ENCODE data around the gene AUP1.

The AUP1 gene

DNA sequence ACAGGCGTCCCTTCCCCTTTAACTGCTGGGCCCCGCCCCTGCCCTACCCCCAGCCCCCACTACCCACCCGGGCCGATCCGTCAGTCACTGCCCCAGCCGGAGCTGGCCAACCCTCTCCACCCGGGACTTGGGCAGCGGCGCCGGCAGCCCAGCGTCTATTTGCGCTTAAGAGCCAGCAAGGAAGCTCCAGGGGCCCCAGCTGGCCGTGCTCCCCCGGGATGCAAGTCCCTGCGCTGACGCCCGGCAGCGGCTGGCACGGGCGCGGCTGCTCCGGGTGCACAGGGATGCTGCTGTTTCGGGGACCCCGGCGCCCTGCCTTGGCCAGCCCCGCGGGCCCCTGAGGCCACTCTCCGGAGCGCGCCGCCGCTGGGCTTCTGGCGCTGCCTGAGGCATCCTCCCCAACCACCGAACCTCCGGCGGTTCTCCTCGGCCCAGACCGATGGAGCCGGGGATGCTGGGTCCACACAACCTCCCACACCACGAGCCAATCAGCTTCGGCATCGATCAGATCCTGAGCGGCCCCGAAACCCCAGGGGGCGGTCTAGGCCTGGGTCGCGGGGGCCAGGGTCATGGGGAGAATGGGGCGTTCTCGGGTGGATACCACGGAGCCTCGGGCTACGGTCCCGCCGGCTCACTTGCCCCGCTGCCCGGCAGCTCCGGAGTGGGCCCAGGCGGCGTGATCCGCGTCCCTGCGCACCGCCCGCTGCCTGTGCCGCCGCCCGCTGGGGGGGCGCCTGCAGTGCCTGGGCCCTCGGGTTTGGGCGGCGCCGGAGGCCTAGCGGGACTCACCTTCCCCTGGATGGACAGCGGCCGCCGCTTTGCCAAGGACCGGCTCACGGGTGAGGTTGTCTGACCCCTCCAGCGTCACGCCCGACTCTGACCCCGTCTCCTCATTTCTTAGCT is 14.9 kb downstream of the AUP1 start, which contains the start of gene TLX2:
TSS of gene TLX2 (plus strand) at position 83 of the 903 bp plus-strand sequence. CDS start at position 440, 357 bp downstream.
- DNase-seq (ENCODE audit: low read depth in 1 of 2, low spot score in 1 of 2) = no peak

DNA sequence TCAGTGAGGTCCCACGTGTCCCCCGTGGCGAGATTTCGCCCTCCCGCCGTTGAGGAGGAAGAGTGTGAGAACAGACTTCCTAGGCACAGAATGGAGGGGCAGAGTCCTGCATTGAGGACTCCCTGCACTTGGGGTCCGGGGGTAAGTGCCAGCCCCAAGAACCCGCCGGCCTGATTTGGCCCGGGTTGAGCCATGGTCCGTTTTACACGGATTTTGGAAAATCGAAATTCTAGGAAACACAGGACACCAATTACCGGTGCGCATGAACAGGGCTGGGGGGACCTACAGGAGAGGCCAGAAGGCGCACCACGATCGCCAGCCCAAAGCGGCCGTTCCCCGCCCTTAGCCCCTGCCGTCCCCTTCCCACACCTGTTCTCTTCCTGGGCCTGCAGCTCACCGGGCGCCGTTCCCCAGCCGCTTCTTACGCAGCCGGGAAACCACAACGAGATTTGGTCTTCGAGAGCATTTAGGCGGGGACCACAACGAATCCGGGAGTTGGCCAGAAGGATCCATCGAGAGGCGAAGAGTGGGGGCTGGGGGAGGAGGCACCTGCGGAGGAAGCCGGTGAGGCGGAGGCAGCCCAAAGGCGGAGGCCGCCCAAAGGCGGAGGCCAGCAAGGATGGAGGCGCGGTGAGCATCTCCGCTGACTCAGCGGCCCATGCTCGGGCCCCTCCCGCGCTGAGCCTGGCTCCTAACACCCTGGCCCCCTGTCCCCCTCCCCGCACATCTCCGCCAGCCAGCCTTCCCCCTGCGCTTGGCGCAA is 15.7 kb downstream of the AUP1 start:
- no peak for DNase-seq (ENCODE audit: low read depth in 1 of 2, low spot score in 1 of 2)

DNA sequence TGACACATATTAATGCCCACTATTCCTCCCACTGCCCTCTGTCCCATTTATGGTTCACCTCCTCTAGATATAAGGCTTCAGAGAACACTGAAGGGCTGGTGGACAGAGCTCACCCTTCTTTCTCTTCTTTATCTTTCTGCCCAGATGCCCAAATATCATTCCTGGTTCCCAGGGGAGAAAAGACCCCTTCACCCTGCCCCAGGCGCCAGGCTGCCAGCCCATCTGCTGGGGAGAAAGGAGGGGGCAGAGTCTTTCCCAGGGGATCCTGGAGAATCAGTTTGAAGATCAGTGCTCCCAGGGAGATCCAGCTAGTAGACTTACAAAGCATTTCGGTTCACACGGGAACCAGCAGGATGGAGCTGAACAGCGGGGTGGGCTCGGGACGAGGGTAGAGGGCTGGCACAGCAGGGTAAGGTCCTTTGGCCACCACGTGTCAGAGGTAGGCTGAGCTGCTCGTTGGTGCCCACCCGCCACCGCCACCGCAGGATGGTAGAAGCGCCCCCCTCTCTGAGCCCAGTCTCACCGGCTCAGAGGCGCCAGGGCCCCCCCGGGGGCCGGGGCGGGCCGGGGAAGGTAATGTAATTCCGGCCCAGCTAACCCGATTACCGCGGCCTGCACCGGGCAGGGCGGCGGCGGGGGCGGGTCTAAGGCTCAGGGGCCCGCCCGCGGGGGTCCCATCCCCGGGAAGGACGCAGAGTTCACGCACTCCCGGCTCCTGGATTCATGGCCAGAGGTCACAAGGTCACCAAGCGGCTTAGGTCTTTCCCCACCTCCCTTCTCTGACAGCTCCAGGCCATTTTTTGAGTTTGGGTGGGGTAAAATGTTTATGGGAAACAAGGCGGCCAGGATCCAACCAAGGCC is 16.5 kb downstream of the AUP1 start:
- DNase-seq (ENCODE audit: low read depth in 1 of 2, low spot score in 1 of 2) = no peak

DNA sequence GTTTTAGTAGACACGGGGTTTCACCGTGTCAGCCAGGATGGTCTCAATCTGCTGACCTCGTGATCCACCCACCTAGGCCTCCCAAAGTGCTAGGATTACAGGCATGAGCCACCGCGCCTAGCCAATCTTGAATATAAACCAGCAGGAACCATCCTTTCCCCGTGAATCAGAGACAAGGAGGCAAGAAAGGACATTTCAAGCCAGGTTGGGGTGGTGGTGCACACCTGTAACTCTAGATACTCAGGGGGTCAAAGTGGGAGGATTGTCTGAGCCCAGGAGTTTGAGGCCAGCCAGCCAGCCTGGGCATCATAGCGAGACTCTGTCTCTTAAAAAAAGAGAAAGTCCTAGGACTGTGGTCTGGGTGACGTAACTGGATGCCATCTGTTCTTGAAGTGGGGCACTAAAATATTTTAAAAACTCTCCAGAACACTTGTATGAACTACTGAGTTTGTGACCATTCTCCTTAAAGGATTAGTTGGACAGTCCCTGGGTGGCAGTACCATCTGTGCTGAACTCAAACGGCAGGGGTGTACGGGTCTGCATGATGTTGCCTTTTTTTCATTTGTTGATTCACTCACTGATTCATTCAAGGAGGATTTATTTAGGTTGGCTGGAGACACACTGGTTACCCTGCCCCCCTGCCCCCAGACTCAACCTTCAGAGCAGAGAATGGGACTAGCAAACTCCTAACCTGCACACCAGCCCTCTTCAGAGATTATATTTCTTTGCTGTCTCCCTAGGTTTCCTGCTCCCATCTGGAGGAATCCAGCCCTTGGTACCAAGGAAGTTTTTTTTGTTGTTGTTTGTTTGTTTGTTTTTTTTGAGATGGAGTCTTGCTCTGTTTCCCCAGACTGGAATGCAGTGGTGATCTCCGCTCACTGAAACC is 18.2 kb downstream of the AUP1 start:
- no peak for DNase-seq (ENCODE audit: low read depth in 1 of 2, low spot score in 1 of 2)

DNA sequence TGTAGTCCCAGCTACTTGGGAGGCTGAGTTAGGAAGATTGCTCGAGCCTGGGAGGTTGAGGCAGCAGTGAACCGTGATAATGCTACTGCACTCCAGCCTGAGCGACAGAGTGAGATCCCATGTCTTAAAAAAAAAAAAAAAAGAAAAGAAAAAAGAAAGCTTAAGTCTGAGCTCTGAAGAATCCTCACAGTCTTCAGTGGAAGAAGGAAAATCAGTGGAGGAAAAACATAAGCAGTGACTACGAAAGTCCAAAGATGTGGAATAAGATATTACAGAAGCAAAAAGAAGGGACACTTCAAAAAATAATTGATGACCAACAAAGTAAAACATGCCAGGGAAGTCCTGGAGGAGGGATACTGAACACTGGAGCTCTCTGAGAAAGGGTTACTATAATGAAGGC is 19.2 kb downstream of the AUP1 start:
- no peak for DNase-seq (ENCODE audit: low read depth in 1 of 2, low spot score in 1 of 2)

DNA sequence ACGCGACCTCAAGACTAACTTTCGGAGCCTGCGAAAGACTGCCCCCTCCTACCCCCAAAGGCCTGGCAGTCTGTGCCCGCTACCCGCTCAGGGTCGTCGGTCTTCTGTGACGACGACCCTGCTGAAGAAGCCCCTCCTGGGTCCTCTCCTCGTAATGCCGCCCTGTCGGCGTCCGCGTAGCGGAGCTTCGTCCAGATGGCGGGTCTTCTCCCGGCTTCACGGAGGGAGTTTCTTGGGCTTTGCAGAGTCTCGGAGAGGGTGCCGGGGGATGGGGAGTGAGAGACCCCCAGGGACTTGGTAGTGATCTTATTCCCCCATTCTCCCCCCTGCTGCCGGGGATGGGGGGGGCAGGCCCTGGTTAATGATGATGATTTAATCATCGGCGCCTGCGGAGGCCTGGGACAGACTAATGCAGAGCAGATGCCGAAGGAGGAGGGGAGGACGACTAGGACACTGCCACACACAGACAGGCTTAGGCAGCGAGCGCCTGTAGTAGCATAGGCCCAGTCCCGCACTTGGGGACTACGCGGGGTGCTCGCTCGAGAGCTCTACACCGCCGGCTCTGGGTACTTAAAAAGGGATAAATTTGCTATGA is 21.5 kb downstream of the AUP1 start:
- no peak for DNase-seq (ENCODE audit: low read depth in 1 of 2, low spot score in 1 of 2)

DNA sequence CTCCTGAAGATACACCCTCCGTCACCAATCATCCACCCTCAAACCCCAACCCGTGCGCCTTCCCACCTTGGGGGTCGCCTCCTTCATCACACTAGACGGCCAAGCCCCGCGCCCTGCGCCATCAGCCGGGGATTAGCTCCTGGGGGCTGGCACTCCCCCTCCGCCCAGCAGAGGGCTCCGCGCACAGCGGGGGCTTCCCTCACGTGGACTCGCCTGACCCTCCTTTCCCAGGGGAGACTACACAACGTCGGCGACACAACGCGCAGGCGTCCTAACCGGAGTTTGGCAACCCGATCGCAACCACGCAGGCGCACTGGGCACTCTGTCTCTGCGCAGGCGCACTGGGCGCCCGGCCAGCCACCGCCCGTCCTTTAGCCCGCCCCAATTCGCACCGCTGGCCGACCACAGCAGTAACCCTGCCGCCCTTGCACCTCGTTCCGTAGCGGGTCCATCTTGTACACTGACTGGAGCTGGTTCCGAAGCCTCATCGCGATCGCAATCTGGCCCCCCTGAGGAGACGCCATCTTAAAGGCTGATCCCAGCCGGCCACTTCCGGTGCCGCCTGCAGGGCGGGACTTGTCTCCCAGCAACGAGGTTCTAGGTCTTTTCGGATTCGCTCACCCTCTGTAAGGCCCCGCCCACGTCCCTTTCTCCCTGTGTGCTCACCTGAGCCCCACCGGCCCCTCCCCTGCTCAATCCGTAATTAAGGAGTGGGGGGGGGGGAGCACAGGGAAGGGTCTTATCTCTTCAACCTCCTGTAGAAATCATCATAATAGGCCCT is 22.2 kb downstream of the AUP1 start, which contains the start of gene PCGF1:
TSS of gene PCGF1 (minus strand) at position 551 of the 781 bp plus-strand sequence. CDS start at position 524, 27 bp downstream.
- DNase-seq (ENCODE audit: low read depth in 1 of 2, low spot score in 1 of 2) = peak; percentile 98

DNA sequence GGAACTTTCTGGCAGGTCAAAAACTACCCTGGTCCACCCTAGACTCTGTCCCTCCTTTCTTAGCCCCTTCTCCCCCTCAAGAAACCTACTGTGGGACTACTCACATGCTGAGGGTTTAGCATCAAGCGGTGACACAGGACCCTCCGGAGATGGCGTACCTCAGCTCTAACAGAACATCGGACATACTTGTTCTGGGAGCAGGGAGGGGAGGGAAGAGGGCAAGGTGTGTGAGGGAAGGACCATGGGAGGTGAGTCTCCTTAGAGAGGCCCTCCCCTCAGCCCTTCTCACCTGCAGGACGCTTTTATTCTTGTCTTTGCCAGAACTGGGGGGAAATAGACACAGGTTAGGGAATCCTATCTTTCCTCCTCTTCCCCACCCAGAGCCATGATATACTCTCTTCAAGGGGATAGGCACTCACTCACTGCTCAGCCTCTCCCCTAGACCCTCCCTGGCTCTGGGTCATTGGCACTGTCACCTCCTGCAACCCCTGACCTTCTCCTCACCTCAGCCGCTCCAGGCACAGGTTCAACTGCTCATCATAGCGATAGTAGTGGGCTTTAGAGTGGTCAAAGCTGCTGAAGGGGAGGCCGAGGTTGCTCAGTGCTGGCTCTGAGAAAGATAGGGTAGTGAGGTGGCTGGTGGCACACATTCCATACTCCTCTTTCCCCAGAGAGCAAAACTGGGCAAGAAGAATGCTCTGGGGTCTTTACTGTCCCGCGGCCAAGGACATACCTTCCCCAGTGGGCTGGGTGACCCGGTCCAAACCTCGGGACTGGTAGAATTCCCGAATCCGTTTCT is 23.9 kb downstream of the AUP1 start:
- no peak for DNase-seq (ENCODE audit: low read depth in 1 of 2, low spot score in 1 of 2)

DNA sequence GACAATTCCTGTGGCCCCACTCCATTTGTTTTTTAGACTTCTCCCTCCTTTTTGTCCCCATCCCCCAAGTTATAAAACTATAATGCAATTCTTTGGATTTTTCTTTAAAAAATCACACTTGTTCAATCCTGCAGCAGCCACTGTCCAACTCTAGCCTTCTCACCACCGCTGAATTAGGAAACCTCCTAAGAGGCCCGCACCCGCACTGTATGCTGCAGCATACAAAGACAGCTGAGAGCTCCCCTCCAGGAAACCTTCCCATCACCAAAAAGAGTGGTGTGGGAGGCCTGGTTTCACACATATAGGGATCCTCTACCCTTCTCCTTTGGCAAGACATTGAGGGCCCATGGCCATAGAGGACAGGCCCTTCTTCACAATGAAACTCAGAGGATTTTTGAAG is 24.9 kb downstream of the AUP1 start:
- DNase-seq (ENCODE audit: low read depth in 1 of 2, low spot score in 1 of 2) = no peak

DNA sequence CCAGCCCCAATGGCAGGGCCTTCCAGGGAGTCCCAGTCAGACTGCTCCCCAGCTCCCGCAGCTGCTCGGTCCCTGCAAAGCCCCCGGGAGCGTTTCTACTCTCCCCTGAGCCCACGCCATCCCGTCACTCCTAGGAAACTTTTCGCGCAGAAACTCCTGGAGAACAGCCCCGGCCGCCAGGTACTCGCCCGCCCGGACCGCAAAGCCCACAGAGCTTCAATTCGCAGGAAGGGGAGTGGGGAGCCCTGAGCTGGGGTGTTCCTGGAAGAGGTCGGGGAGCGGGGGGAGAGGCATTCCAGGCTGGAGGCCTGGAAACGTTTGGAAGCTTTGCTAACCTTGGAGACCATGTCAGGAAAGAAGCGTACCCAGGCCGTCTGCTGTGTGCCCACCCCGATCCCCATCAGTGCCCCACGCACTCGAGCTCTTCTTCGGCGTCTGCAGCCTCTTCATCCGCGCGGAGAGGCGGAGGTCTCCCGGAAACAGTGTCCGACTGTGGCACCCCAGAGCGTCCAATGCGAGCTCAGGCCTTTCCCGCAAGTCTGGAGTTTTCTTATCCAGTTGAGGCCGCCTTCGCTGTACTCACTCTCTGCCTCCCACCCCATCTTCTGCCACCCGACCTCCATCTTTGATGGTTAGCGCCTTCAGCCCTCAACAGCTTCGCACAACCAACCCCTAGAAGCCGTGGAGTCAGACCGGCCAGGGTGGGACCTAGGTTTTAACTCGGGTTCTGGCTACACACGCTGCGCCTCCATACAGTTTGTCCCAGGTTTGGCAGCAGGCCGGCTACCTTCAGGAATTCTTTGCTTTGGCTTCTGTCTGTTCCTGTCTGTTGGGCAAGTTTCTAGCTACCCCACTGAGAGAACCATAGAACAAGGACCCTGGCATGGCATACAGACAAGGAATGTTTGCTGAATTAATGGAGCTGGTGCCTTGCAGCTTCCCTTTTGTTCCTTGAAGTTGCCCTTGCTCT is 25.7 kb downstream of the AUP1 start:
- DNase-seq (ENCODE audit: low read depth in 1 of 2, low spot score in 1 of 2) = no peak

DNA sequence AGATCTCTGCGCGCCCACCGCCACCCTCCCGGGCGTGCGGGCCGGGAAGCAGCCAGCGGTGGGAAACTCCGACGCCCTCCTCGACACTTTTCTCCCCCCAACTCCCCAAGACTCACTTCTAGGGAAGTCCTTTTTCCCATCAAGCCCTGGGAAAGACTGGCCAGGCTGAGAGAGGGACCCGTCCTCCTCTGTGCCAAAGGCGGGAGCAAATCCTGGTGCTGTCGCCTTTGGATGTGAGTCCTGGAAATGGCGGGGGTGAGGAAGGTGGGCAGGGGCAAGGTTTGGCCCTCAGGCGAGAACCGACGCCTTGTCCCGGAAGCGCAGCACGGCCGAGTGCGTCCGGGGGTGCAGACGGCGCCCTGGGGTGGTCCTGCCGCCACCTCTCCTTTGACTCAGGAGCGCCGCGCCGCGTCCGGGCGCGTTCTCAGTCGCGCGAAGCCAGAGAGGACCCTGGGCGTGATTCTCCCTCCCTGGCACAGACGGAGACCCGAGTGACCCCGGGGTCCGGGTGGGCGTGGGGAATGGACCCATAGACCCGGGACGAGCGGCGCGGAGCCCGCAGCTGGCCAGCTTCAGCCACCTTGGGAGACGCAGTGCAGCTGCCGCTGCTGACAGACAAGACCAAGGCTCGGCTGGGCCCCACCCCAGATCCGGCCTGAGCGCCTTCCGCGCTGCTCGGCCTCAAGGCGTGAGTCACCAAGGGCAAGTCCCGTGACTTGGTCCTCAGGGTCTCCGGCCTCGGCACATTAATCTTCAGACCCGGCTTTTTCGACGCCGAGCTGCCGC is 26.6 kb downstream of the AUP1 start:
- no peak for DNase-seq (ENCODE audit: low read depth in 1 of 2, low spot score in 1 of 2)

DNA sequence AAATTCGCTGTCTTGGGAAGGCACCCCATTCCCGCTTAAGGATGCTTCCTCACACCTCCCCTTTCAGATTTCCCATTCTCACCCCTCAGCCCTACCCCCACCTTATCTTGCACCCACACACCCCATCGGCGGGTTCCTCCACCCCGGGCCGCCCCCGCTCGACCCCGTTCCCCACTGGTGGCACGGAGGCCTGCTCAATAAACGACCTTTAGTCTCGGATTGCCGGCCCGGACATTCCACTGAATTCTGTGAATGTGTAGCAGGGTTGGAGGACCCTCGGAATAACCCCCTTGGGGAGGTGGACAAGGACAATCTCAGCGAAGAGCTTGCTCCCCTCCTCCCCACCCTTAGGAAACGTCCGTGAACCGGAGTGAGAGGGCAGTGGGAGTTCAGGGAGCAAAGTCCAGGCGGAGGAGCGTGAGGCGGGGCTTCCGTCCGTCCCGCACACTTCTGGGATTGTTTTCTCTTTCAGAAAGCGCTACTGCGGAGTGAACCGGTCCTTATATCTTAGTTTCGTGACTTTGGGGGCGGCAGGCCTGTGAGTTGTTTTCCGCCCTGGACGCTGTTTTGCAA is 27.3 kb downstream of the AUP1 start:
- no peak for DNase-seq (ENCODE audit: low read depth in 1 of 2, low spot score in 1 of 2)

DNA sequence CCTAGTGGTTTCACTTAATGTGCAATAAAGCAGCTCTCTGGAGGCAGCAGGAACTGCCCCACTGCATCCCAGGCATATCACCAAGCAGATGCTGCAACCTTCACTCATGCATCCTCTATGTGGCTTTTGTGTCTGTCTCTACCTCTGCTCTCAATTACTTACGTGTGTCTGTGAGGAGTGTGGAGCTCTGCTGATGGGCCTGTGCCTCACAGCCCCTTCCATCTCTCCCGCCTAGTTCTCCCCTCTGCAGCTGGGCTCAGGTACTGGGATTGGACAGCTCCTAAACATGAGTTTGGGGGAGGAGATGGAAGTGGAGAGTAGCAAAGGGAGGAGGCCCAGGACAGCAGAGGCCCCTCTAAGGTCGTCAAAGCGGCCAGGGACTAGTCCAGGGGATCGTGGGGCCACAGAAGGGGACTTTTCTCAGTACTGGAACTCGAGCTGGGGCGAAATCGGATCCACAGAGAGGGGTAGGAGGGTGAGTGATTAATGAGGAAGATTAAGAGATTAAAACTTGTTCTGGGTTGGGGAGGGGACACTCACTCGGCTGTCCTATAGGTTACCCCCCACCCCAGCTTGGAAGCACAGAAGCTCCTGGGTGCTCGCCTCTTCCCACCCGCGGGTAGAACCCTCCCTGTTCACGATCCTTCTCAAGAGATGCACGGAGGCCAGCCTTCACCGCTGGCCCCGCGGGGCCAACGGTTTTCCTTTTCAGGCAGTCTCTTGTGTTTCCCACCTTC is 28.0 kb downstream of the AUP1 start:
- no peak for DNase-seq (ENCODE audit: low read depth in 1 of 2, low spot score in 1 of 2)

DNA sequence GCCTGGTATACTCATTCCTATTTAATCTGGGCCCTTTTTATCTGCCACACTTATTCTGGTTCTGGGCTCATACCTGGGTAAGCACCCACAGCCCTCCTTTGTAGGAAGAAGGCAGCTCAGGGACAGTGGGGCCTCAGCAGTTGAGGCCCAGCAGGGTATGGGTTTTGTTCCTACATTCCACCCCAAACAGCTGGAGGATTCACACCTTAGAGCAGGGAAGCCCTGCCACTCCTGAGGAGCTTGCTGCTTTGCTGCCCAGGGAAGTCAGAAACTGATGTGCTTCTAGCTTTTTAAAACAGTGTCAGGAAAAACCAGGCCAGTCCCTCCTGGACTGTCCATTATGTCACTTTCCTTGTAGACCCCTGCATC is 28.9 kb downstream of the AUP1 start:
- no peak for DNase-seq (ENCODE audit: low read depth in 1 of 2, low spot score in 1 of 2)

DNA sequence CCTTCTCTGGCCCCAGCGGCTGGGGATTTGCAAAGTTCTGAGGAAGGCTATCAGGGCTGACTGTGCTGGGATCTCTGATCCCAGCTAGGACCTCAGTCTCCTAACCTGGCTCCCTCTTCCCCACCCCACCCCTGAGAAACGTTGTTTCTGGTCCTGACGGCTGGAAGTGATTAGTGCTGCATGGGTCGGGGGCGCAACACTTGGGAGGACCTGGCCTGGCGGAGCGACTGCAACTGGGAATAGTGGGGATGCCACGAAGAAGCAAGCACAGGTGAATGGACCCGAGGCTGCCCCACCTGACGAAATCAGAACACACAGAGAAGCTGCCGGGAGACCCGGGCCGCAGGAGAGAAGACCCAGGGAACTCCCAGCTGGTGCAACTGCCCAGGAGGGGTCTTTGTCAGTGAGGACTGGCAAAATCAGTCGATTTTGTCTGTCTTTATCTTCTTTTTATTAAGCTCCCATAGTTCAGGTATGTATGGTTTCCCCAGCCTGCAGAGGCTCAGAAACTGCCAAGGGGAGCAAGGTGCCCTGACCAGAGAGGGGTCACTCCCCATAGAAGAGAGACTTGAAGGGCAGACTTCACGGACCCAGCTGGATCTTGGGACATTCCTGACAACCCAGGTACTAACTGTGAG is 29.4 kb downstream of the AUP1 start:
- DNase-seq (ENCODE audit: low read depth in 1 of 2, low spot score in 1 of 2) = no peak
